AG04449 (cell line): ENCODE data around the gene SMIM8.
"Not testable (repeated sequence)": the region's sequence is repeated elsewhere in the genome, so short reads cannot be mapped to it uniquely, and the experiment has no call there.

Experiments used
- CTCF ChIA-PET: fragments of 350-600 bp; formaldehyde crosslinking; extraction: SDS; loops from one replicate; lab custom pipeline; 2021; ENCODE audit warnings: antibody characterized with exemption; lab: Yijun Ruan, JAX
- POLR2A ChIA-PET: fragments of 400-600, 350-600 bp; formaldehyde crosslinking; extraction: SDS; loops from one replicate; lab custom pipeline; 2020; ENCODE audit warnings: antibody characterized with exemption, inconsistent platforms; lab: Yijun Ruan, JAX
- DNase-seq: peaks from one replicate; pipeline ENCODE4 v3.0.0-alpha.2; 2010; ENCODE audit warnings: low read depth, low spot score
- H3K4me3 ChIP-seq: 2 replicates; pipeline ENCODE4 v1.5.1; 2011; ENCODE audit warnings: low read depth, mild to moderate bottlenecking, control low read depth, low read length
- TF ChIP-seq, protein P1 (sequence below): IDR thresholded peaks from one replicate; pipeline ENCODE4 v1.5.1; 2011; ENCODE audit warnings: mild to moderate bottlenecking, moderate library complexity, low read length, control low read depth, inconsistent platforms; ENCODE audit not compliant: insufficient read depth; ENCODE audit errors: missing control alignments

Gene SMIM8

DNA sequence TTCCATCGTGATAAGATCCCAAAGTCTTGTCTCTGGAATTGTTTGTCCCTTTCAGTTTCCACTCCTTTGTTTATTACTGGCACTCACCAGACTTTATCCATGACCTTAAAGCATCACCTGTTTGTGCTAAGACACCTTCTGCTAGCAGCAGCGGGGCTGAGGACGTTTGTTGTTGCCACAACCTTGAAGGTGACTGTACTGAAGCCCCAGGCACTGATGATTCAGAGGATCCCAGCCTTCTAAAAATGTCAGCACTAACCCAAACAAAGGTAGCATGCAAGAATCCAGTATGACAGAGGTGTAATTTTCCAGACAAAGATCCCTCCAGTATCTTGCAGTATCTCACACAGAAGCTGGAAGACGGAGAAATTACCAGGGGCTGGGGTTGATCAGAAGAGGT is 28.9 kb upstream of the SMIM8 start:
- TF ChIP-seq, protein P1, sequence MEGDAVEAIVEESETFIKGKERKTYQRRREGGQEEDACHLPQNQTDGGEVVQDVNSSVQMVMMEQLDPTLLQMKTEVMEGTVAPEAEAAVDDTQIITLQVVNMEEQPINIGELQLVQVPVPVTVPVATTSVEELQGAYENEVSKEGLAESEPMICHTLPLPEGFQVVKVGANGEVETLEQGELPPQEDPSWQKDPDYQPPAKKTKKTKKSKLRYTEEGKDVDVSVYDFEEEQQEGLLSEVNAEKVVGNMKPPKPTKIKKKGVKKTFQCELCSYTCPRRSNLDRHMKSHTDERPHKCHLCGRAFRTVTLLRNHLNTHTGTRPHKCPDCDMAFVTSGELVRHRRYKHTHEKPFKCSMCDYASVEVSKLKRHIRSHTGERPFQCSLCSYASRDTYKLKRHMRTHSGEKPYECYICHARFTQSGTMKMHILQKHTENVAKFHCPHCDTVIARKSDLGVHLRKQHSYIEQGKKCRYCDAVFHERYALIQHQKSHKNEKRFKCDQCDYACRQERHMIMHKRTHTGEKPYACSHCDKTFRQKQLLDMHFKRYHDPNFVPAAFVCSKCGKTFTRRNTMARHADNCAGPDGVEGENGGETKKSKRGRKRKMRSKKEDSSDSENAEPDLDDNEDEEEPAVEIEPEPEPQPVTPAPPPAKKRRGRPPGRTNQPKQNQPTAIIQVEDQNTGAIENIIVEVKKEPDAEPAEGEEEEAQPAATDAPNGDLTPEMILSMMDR, result no peak
- ChIA-PET POLR2A (no interaction called here), CTCF (no interaction called here)
- H3K4me3 ChIP-seq, result no peak overlapping the region
- DNase-seq, result no peak

DNA sequence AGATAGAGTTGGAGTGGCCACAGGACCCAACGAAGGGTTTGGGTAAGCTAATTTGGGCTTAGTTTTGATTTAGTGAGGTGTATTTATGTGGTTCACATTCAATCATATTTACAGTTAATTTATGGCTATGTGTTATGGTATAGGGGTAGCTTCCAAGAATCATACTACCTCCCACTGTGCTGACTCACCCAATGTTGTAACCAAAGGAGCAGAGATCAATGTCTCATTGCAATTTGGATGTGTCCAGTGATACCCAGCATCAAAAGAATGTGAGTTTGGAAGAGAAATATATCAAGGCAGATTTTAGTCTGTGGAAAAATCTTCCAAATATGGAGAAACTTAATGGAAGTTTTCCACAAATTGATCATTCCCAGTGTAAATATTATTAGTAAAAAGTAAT is 25.3 kb upstream of the SMIM8 start:
- ChIA-PET POLR2A (no interaction called here), CTCF (no interaction called here)
- DNase-seq, result no peak
- H3K4me3 ChIP-seq, result no peak overlapping the region
- TF ChIP-seq, protein P1, result no peak

DNA sequence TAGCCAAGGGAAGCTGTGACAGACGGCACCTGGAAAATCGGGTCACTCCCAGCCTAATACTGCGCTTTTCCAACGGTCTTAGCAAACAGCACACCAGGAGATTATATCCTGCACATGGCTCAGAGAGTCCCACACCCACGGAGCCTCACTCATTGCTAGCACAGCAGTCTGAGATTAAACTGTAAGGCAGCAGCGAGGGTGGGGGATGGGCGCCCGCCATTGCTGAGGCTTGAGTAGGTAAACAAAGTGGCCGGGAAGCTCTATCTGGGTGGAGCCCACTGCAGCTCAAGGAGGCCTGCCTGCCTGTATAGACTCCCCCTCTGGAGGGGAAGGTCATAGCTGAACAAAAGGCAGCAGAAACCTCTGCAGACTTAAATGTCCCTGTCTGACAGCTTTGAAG is 21.1 kb upstream of the SMIM8 start:
- CTCF ChIA-PET, POLR2A ChIA-PET, H3K4me3 ChIP-seq, DNase-seq: not testable (repeated sequence)

DNA sequence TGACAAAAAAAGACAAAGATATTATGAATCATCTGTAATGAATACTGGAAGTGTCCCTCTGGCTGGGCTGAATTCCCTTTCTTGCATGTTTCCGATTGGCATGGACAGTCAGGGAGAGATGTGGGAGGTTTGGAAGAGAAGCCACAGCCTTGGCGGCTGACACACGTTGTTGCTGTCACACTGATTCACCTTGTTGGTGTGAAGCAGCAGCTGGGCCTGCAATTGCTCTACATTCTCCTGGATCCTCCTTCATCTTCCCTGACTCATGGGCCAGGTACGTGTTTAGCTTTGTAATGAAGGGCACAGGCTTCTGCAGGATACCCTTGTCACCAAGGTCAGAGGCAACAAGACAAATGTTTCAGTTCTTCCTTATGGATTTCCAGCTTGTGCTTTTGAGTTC is 13.4 kb upstream of the SMIM8 start:
- TF ChIP-seq, protein P1, result no peak
- CTCF ChIA-PET, result interaction anchor here (0.7 to 6.6 kb wide), 2 partner anchors 12 to 13 kb away, joined by 3 to 31 read pairs; partner anchors contain the start of gene SMIM8
- POLR2A ChIA-PET, result interaction anchor here (0.6 kb wide), 1 partner anchor 216 kb away, joined by 3 read pairs; no protein-coding TSS in a partner anchor
- DNase-seq, result no peak
- no peak overlapping the region for H3K4me3 ChIP-seq

DNA sequence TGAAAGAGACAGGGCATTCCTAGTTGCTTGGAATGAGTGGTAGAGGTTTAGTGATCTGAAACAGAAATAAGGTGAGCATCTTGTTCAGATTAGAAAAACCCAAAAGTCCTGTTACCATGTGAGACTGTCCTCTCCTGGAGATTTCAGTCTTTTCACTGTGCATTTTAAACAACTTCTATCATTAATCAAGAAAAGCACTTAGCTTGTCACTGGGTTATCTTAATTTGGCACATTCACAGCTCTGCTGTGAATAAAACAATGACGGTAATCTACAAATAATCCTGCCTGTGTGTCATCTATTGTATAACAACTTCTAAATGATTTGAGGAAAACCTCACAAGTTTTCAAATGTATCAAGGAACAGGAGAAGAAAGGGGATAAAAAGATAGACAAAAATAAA is 9.5 kb upstream of the SMIM8 start:
- POLR2A ChIA-PET, result no interaction called here
- no peak for DNase-seq
- TF ChIP-seq, protein P1, result no peak
- H3K4me3 ChIP-seq, result no peak overlapping the region
- CTCF ChIA-PET, result interaction anchor here (0.8 to 6.6 kb wide), 2 partner anchors 9 to 152 kb away, joined by 3 to 31 read pairs; partner anchors contain the start of gene SMIM8

DNA sequence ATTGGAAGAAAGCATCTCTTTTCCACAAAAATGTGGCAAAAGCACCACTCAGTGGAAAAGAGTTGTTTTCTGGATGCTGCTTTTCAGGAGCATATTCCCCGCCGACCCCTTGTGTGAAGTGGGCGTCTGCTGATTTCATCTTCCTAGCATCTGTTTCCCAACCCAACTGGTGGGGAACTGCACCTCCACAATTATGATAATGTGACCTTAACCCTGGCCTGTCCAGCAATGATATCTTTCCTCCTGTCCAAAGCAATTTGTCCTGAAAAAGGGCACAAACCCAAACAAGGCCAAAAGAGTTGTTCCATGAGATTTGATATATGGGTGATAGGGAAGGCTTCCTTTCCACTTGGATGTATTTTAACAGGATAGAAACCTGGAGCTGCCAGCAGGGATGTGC is 7.3 kb upstream of the SMIM8 start:
- TF ChIP-seq, protein P1, result no peak
- ChIA-PET CTCF (no interaction called here), POLR2A (no interaction called here)
- H3K4me3 ChIP-seq, result no peak overlapping the region
- DNase-seq, result no peak

DNA sequence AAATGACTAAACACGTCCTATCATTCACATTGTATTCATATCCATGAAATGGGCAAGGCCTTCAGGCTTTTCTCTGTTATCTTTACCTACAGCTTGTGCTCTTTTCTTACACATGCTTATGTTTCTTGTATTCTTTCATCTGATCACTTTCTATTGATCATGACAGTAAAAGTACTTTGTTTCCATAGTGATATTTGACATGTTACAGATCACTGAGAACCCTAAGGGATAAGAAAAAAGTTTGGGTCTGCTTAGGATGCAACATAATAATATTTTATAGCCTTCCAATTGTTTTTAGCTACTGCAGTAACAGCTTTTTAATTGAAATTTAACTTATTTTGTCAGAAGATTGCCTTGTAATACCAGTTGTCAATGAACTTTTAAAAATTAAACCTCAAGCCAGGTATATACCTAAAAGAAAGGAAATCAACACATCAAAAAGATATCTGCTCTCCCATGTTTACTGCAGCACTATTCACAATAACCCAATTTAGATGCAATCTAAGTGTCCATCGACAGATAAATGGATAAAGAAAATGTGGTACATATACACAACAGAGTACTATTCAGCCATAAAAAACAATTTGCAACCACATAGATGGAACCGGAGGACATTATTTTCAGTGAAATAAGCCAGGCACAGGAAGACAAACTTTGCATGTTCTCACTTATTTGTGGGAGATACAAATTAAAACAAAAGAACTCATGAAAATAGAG is 3.0 kb upstream of the SMIM8 start:
- TF ChIP-seq, protein P1, result no peak
- ChIA-PET CTCF (no interaction called here), POLR2A (no interaction called here)
- H3K4me3 ChIP-seq, result no peak overlapping the region
- no peak for DNase-seq

DNA sequence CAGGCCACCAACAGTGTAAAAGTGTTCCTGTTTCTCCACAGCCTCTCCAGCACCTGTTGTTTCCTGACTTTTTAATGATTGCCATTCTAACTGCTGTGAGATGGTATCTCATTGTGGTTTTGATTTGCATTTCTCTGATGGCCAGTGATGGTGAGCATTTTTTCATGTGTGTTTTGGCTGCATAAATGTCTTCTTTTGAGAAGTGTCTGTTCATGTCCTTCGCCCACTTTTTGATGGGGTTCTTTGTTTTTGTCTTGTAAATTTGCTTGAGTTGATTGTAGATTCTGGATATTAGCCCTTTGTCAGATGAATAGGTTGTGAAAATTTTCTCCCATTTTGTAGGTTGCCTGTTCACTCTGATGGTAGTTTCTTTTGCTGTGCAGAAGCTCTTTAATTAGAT is 1.5 kb downstream of the SMIM8 start:
- DNase-seq, POLR2A ChIA-PET, CTCF ChIA-PET, H3K4me3 ChIP-seq: not testable (repeated sequence)
